Measurements from ENCODE around the gene UBALD2.
"Not testable (repeated sequence)": the region's sequence is repeated elsewhere in the genome, so short reads cannot be mapped to it uniquely, and the experiment has no call there.

Gene UBALD2

GRCh38 chr17:76265624-76266243 lies 586 bp downstream of the UBALD2 start:
- DNase-seq (ENCODE audit: low read depth, low spot score), result no peak

- DNase-seq (ENCODE audit: low read depth, low spot score), result no peak
These were observed 1.2 kb downstream of the UBALD2 start for GRCh38 chr17:76266244-76266938.

GRCh38 chr17:76267051-76267576 lies 2.0 kb downstream of the UBALD2 start:
- no peak for DNase-seq (ENCODE audit: low read depth, low spot score)

GRCh38 chr17:76267581-76268001 lies 2.4 kb downstream of the UBALD2 start:
- not testable (repeated sequence) for DNase-seq (ENCODE audit: low read depth, low spot score)

GRCh38 chr17:76268015-76268749 lies 3.0 kb downstream of the UBALD2 start:
- no peak for DNase-seq (ENCODE audit: low read depth, low spot score)

- DNase-seq (ENCODE audit: low read depth, low spot score), result no peak
These were observed 4.1 kb downstream of the UBALD2 start for GRCh38 chr17:76268991-76269981.

- no peak for DNase-seq (ENCODE audit: low read depth, low spot score)
These were observed 5.0 kb downstream of the UBALD2 start for GRCh38 chr17:76270127-76270592.

GRCh38 chr17:76270770-76271668 lies 5.9 kb downstream of the UBALD2 start:
- DNase-seq (ENCODE audit: low read depth, low spot score), result no peak

- DNase-seq (ENCODE audit: low read depth, low spot score), result no peak
These were observed 6.8 kb downstream of the UBALD2 start for GRCh38 chr17:76271669-76272540.

GRCh38 chr17:76272541-76273444 lies 7.6 kb downstream of the UBALD2 start:
- no peak for DNase-seq (ENCODE audit: low read depth, low spot score)

- DNase-seq (ENCODE audit: low read depth, low spot score), result no peak
These were observed 8.4 kb downstream of the UBALD2 start for GRCh38 chr17:76273445-76274111.

GRCh38 chr17:76274112-76274956 lies 9.2 kb downstream of the UBALD2 start:
- DNase-seq (ENCODE audit: low read depth, low spot score), result no peak

GRCh38 chr17:76275382-76276068 lies 10.4 kb downstream of the UBALD2 start:
- DNase-seq (ENCODE audit: low read depth, low spot score), result no peak

- DNase-seq (ENCODE audit: low read depth, low spot score), result no peak
These were observed 10.9 kb downstream of the UBALD2 start for GRCh38 chr17:76276069-76276431.

- no peak for DNase-seq (ENCODE audit: low read depth, low spot score)
These were observed 11.5 kb downstream of the UBALD2 start for GRCh38 chr17:76276461-76277299.

Data from smooth muscle cell of the brain vasculature (primary cell).